H1 (cell line): Measurements from ENCODE around the gene PIP5K1C. TPM values are rescaled to one million over a fixed set of nuclear protein-coding genes. Genes with fewer than 3 reads are reported as not detected.

Source experiments
- SP1 ChIP-seq: IDR thresholded peaks from 2 replicates; pipeline ENCODE4 v1.6.1; 2011; ENCODE audit warnings: low read depth, low read length
- polyA plus RNA-seq, 7 experiments: library from polyadenylated mRNA; depleted of rRNA in 3 of 7; stranded (reverse) in 5 of 7; unstranded in 2 of 7; fragments of >200 nt in 5 of 7; fragments of 200-250 nt in 2 of 7; gene quantifications; 1 replicate in 5 of 7; 2 replicates in 1 of 7; 4 replicates in 1 of 7; pipeline versions ENCODE4 v1.2.1 to v1.2.3, GENCODE V29; 2011 to 2013; ENCODE audit warnings: missing spikeins in 2 of 7, mixed read lengths in 2 of 7
- total RNA-seq: library from RNA; stranded (reverse); fragmentation: NEBNext Ultra II Directional; extraction: Animal tissue kit (Norgen Biotek cat#: 25700); gene quantifications from 2 replicates; pipeline ENCODE4 v1.2.1, GENCODE V29; 2021
- TF ChIP-seq, protein P1 (sequence below): fragments of 300-600 bp; sonication (generic); IDR thresholded peaks from 2 replicates; pipeline ENCODE4 v1.7.1; 2012; ENCODE audit warnings: low read length, moderate library complexity, mild to moderate bottlenecking, inconsistent platforms; ENCODE audit not compliant: insufficient replicate concordance

The PIP5K1C gene
- total and polyA plus RNA-seq, 2 of the 8 experiments (the other 6 are each of a cell fraction or from before 2014, with no cell fraction given), result 10.6 to 32.9 TPM

DNA sequence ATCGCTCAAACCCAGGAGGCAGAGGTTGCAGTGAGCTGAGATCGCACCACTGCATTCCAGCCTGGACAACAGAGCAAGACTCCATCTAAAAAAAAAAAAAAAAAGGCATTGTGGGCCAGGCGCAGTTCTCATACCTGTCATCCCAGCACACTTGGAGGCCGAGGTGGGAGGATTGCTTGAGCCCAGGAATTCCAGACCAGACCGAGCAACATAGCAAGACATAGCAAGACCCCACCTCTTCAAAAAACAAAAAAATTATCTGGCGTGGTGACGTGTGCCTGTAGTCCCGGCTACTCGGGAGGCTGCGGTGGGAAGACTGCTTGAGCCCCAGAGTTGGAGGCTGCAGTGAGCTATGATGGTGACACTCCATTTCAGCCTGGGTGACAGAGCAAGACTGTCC is 18.0 kb downstream of the PIP5K1C start (continued):
- TF ChIP-seq, protein P1, sequence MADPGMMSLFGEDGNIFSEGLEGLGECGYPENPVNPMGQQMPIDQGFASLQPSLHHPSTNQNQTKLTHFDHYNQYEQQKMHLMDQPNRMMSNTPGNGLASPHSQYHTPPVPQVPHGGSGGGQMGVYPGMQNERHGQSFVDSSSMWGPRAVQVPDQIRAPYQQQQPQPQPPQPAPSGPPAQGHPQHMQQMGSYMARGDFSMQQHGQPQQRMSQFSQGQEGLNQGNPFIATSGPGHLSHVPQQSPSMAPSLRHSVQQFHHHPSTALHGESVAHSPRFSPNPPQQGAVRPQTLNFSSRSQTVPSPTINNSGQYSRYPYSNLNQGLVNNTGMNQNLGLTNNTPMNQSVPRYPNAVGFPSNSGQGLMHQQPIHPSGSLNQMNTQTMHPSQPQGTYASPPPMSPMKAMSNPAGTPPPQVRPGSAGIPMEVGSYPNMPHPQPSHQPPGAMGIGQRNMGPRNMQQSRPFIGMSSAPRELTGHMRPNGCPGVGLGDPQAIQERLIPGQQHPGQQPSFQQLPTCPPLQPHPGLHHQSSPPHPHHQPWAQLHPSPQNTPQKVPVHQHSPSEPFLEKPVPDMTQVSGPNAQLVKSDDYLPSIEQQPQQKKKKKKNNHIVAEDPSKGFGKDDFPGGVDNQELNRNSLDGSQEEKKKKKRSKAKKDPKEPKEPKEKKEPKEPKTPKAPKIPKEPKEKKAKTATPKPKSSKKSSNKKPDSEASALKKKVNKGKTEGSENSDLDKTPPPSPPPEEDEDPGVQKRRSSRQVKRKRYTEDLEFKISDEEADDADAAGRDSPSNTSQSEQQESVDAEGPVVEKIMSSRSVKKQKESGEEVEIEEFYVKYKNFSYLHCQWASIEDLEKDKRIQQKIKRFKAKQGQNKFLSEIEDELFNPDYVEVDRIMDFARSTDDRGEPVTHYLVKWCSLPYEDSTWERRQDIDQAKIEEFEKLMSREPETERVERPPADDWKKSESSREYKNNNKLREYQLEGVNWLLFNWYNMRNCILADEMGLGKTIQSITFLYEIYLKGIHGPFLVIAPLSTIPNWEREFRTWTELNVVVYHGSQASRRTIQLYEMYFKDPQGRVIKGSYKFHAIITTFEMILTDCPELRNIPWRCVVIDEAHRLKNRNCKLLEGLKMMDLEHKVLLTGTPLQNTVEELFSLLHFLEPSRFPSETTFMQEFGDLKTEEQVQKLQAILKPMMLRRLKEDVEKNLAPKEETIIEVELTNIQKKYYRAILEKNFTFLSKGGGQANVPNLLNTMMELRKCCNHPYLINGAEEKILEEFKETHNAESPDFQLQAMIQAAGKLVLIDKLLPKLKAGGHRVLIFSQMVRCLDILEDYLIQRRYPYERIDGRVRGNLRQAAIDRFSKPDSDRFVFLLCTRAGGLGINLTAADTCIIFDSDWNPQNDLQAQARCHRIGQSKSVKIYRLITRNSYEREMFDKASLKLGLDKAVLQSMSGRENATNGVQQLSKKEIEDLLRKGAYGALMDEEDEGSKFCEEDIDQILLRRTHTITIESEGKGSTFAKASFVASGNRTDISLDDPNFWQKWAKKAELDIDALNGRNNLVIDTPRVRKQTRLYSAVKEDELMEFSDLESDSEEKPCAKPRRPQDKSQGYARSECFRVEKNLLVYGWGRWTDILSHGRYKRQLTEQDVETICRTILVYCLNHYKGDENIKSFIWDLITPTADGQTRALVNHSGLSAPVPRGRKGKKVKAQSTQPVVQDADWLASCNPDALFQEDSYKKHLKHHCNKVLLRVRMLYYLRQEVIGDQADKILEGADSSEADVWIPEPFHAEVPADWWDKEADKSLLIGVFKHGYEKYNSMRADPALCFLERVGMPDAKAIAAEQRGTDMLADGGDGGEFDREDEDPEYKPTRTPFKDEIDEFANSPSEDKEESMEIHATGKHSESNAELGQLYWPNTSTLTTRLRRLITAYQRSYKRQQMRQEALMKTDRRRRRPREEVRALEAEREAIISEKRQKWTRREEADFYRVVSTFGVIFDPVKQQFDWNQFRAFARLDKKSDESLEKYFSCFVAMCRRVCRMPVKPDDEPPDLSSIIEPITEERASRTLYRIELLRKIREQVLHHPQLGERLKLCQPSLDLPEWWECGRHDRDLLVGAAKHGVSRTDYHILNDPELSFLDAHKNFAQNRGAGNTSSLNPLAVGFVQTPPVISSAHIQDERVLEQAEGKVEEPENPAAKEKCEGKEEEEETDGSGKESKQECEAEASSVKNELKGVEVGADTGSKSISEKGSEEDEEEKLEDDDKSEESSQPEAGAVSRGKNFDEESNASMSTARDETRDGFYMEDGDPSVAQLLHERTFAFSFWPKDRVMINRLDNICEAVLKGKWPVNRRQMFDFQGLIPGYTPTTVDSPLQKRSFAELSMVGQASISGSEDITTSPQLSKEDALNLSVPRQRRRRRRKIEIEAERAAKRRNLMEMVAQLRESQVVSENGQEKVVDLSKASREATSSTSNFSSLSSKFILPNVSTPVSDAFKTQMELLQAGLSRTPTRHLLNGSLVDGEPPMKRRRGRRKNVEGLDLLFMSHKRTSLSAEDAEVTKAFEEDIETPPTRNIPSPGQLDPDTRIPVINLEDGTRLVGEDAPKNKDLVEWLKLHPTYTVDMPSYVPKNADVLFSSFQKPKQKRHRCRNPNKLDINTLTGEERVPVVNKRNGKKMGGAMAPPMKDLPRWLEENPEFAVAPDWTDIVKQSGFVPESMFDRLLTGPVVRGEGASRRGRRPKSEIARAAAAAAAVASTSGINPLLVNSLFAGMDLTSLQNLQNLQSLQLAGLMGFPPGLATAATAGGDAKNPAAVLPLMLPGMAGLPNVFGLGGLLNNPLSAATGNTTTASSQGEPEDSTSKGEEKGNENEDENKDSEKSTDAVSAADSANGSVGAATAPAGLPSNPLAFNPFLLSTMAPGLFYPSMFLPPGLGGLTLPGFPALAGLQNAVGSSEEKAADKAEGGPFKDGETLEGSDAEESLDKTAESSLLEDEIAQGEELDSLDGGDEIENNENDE, result no peak
- no peak for TF ChIP-seq SP1
